HL-60 (cell line): ENCODE measurements around the gene ANO2.

ENCODE experiments used
- CTCF ChIP-seq: IDR thresholded peaks from one replicate; pipeline ENCODE4 v1.5.1; 2011; ENCODE audit warnings: low read length, control low read depth, inconsistent platforms; ENCODE audit not compliant: insufficient read depth
- POLR2AphosphoS5 ChIP-seq: IDR thresholded peaks from 2 replicates; pipeline ENCODE4 v1.6.1; 2012; ENCODE audit warnings: low read depth

GRCh38 chr12:5723071-5723470, 222.0 kb downstream of the ANO2 start:
- no peak for TF ChIP-seq CTCF
- TF ChIP-seq POLR2AphosphoS5: no peak
